GM23338 (cell line): ENCODE results near the gene CZIB. TPM values are rescaled to one million over a fixed set of nuclear protein-coding genes. Genes with fewer than 3 reads are reported as not detected.

Experiments
- ATAC-seq: fragments of 200-7000 bp; cut with Tn5 transposase; 3 replicates; pipeline ENCODE4 v1.9.1; 2020
- DNase-seq: peaks from one replicate; pipeline ENCODE4 v3.0.0-alpha.2; 2015; ENCODE audit warnings: low spot score
- H2AFZ ChIP-seq: fragments of 200-600 bp; sonication (generic); 2 replicates; pipeline ENCODE4 v1.8.0; 2016; ENCODE audit warnings: antibody characterized with exemption, mild to moderate bottlenecking, moderate library complexity
- H3F3A ChIP-seq: fragments of 200-600 bp; sonication (generic); replicated peaks from 2 replicates; pipeline ENCODE4 v1.8.0; 2017; ENCODE audit warnings: antibody characterized with exemption, mixed run types, low read depth
- H3K27ac ChIP-seq: fragments of 200-600 bp; sonication (generic); 2 replicates; pipeline ENCODE4 v1.6.1; 2016; ENCODE audit warnings: low read depth
- H3K27me3 ChIP-seq: fragments of 200-600 bp; sonication (generic); 2 replicates; pipeline ENCODE4 v1.8.0; 2016; ENCODE audit warnings: mild to moderate bottlenecking, mixed run types, moderate library complexity; ENCODE audit not compliant: insufficient read depth
- H3K36me3 ChIP-seq: fragments of 200-600 bp; sonication (generic); 2 replicates; pipeline ENCODE4 v1.8.0; 2016; ENCODE audit warnings: mild to moderate bottlenecking; ENCODE audit not compliant: insufficient read depth
- H3K4me1 ChIP-seq: fragments of 200-600 bp; sonication (generic); 2 replicates; pipeline ENCODE4 v1.8.0; 2016; ENCODE audit warnings: mild to moderate bottlenecking, moderate library complexity; ENCODE audit not compliant: insufficient read depth
- H3K4me2 ChIP-seq: fragments of 200-600 bp; sonication (generic); 2 replicates; pipeline ENCODE4 v1.7.1; 2017; ENCODE audit warnings: mixed run types
- H3K4me3 ChIP-seq: fragments of 200-600 bp; sonication (generic); 2 replicates; pipeline ENCODE4 v1.6.1; 2016; ENCODE audit warnings: mixed run types
- H3K79me2 ChIP-seq: fragments of 200-600 bp; sonication (generic); replicated peaks from 2 replicates; pipeline ENCODE4 v1.8.0; 2017; ENCODE audit warnings: mild to moderate bottlenecking; ENCODE audit not compliant: insufficient read depth
- H3K9me2 ChIP-seq: fragments of 200-600 bp; sonication (generic); 2 replicates; pipeline ENCODE4 v1.8.0; 2017; ENCODE audit not compliant: insufficient read depth
- H4K20me1 ChIP-seq: fragments of 200-600 bp; sonication (generic); replicated peaks from 2 replicates; pipeline ENCODE4 v1.8.0; 2017; ENCODE audit warnings: mild to moderate bottlenecking; ENCODE audit not compliant: insufficient read depth
- H3K27ac Mint-ChIP-seq: 2 replicates; pipeline ENCODE4 v1.8.0; 2020; ENCODE audit warnings: inconsistent platforms, mild to moderate bottlenecking, moderate library complexity, mixed read lengths
- H3K27me3 Mint-ChIP-seq: 3 replicates; pipeline ENCODE4 v1.8.0; 2022; ENCODE audit warnings: low read depth, mild to moderate bottlenecking, moderate library complexity, mixed read lengths, inconsistent platforms; ENCODE audit not compliant: insufficient read depth, poor library complexity
- H3K36me3 Mint-ChIP-seq: 3 replicates; pipeline ENCODE4 v1.8.0; 2021; ENCODE audit warnings: low read depth, mild to moderate bottlenecking, inconsistent platforms, moderate library complexity, mixed read lengths
- H3K4me1 Mint-ChIP-seq: 3 replicates; pipeline ENCODE4 v1.8.0; 2020; ENCODE audit warnings: mild to moderate bottlenecking, inconsistent platforms, mixed read lengths
- H3K4me3 Mint-ChIP-seq: 3 replicates; pipeline ENCODE4 v1.8.0; 2021; ENCODE audit warnings: moderate library complexity, mild to moderate bottlenecking, inconsistent platforms, mixed read lengths
- H3K9me3 Mint-ChIP-seq: 3 replicates; pipeline ENCODE4 v1.8.0; 2020; ENCODE audit warnings: moderate library complexity, mild to moderate bottlenecking, inconsistent platforms, mixed read lengths
- EZH2phosphoT487 ChIP-seq: fragments of 200-600 bp; sonication (generic); IDR thresholded peaks from one replicate; pipeline ENCODE4 v1.8.1; 2018; ENCODE audit warnings: antibody characterized with exemption; ENCODE audit not compliant: unreplicated experiment
- NANOG ChIP-seq: IDR thresholded peaks from 2 replicates; pipeline ENCODE4 v1.6.1; 2016; ENCODE audit warnings: antibody characterized with exemption, borderline replicate concordance
- POLR2AphosphoS5 ChIP-seq: IDR thresholded peaks from 2 replicates; pipeline ENCODE4 v1.6.1; 2016; ENCODE audit warnings: antibody characterized with exemption, low read depth
- polyA plus RNA-seq: library from polyadenylated mRNA; unstranded; fragments of >200 nt; fragmentation: Nextera tagmentation; extraction: Ambion mirVana; gene quantifications from 2 replicates; pipeline ENCODE4 v1.2.1, GENCODE V29; 2016
- total RNA-seq: library from RNA; depleted of rRNA; stranded (reverse); fragments of >200 nt; shearing (Covaris generic); gene quantifications from 2 replicates; pipeline ENCODE4 v1.2.3, GENCODE V29; 2014
- TF ChIP-seq, protein P1 (sequence below): fragments of 250-450 bp; sonication (Bioruptor Pico); IDR thresholded peaks from 2 replicates; pipeline ENCODE4 v1.5.0; 2020; ENCODE audit warnings: mild to moderate bottlenecking, moderate library complexity
- TF ChIP-seq, protein P2 (sequence below): IDR thresholded peaks from one replicate; pipeline ENCODE4 v1.6.1; 2018; ENCODE audit warnings: antibody characterized with exemption; ENCODE audit not compliant: unreplicated experiment
- TF ChIP-seq, protein P3 (sequence below): IDR thresholded peaks from 2 replicates; pipeline ENCODE4 v1.6.1; 2016; ENCODE audit warnings: antibody characterized with exemption
- TF ChIP-seq, protein P4 (sequence below), 2 experiments: fragments of 200-600 bp in 1 of 2; sonication (generic) in 1 of 2; conservative IDR thresholded peaks; 2 replicates each; pipeline versions ENCODE4 v1.5.1 to v1.6.1; 2016 to 2017; ENCODE audit warnings: antibody characterized with exemption in 2 of 2, low read depth in 2 of 2, mild to moderate bottlenecking in 2 of 2, moderate library complexity in 1 of 2

CZIB gene
- total and polyA plus RNA-seq, 2 experiments from 2014 or later, result 59.8 to 84.1 TPM

DNA sequence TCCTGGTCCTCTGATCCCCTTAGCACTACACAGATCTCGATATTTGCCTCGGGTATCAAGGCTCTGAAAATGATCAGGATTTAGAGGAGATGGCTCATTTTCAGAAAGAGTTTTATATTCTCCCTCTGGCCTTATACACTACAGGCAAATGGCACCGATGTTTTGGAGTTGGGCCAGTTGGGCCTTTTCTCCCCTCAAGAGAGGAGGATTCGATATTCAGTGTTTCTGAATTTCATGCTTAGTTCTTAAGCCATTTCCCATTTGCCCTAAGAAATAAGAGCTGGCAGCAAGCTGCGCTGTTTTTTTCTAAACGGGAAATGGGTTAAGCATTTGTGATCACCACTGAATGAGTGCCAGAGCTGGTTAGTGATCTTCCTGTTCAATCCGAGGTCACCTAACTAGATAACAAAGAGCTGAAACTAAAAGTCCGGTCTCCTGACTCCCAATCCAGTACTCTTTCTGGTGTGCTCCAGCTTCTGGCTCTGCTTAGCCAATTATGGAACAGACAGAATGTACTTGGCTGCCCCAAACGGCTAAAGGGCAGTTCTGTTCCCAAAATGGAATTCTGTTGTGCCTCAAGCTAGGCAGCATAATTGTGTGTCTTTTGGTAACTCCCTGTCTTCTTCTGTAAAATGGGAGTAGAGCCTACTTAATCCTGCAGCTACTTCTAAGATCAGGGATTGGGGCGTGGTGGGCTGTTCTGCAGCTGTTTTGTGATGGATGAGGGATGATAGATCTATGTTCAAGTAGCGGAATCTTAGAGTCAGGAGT lies 25.0 kb downstream of the CZIB start:
- TF ChIP-seq, protein P1, sequence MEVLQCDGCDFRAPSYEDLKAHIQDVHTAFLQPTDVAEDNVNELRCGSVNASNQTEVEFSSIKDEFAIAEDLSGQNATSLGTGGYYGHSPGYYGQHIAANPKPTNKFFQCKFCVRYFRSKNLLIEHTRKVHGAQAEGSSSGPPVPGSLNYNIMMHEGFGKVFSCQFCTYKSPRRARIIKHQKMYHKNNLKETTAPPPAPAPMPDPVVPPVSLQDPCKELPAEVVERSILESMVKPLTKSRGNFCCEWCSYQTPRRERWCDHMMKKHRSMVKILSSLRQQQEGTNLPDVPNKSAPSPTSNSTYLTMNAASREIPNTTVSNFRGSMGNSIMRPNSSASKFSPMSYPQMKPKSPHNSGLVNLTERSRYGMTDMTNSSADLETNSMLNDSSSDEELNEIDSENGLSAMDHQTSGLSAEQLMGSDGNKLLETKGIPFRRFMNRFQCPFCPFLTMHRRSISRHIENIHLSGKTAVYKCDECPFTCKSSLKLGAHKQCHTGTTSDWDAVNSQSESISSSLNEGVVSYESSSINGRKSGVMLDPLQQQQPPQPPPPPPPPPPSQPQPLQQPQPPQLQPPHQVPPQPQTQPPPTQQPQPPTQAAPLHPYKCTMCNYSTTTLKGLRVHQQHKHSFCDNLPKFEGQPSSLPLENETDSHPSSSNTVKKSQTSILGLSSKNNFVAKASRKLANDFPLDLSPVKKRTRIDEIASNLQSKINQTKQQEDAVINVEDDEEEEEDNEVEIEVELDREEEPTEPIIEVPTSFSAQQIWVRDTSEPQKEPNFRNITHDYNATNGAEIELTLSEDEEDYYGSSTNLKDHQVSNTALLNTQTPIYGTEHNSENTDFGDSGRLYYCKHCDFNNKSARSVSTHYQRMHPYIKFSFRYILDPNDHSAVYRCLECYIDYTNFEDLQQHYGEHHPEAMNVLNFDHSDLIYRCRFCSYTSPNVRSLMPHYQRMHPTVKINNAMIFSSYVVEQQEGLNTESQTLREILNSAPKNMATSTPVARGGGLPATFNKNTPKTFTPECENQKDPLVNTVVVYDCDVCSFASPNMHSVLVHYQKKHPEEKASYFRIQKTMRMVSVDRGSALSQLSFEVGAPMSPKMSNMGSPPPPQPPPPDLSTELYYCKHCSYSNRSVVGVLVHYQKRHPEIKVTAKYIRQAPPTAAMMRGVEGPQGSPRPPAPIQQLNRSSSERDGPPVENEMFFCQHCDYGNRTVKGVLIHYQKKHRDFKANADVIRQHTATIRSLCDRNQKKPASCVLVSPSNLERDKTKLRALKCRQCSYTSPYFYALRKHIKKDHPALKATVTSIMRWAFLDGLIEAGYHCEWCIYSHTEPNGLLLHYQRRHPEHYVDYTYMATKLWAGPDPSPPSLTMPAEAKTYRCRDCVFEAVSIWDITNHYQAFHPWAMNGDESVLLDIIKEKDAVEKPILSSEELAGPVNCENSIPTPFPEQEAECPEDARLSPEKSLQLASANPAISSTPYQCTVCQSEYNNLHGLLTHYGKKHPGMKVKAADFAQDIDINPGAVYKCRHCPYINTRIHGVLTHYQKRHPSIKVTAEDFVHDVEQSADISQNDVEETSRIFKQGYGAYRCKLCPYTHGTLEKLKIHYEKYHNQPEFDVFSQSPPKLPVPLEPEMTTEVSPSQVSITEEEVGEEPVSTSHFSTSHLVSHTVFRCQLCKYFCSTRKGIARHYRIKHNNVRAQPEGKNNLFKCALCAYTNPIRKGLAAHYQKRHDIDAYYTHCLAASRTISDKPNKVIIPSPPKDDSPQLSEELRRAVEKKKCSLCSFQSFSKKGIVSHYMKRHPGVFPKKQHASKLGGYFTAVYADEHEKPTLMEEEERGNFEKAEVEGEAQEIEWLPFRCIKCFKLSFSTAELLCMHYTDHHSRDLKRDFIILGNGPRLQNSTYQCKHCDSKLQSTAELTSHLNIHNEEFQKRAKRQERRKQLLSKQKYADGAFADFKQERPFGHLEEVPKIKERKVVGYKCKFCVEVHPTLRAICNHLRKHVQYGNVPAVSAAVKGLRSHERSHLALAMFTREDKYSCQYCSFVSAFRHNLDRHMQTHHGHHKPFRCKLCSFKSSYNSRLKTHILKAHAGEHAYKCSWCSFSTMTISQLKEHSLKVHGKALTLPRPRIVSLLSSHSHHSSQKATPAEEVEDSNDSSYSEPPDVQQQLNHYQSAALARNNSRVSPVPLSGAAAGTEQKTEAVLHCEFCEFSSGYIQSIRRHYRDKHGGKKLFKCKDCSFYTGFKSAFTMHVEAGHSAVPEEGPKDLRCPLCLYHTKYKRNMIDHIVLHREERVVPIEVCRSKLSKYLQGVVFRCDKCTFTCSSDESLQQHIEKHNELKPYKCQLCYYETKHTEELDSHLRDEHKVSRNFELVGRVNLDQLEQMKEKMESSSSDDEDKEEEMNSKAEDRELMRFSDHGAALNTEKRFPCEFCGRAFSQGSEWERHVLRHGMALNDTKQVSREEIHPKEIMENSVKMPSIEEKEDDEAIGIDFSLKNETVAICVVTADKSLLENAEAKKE (CRISPR knock-in tag), result no peak
- TF ChIP-seq POLR2AphosphoS5 (no peak), NANOG (no peak), EZH2phosphoT487 (no peak)
- TF ChIP-seq, protein P2, sequence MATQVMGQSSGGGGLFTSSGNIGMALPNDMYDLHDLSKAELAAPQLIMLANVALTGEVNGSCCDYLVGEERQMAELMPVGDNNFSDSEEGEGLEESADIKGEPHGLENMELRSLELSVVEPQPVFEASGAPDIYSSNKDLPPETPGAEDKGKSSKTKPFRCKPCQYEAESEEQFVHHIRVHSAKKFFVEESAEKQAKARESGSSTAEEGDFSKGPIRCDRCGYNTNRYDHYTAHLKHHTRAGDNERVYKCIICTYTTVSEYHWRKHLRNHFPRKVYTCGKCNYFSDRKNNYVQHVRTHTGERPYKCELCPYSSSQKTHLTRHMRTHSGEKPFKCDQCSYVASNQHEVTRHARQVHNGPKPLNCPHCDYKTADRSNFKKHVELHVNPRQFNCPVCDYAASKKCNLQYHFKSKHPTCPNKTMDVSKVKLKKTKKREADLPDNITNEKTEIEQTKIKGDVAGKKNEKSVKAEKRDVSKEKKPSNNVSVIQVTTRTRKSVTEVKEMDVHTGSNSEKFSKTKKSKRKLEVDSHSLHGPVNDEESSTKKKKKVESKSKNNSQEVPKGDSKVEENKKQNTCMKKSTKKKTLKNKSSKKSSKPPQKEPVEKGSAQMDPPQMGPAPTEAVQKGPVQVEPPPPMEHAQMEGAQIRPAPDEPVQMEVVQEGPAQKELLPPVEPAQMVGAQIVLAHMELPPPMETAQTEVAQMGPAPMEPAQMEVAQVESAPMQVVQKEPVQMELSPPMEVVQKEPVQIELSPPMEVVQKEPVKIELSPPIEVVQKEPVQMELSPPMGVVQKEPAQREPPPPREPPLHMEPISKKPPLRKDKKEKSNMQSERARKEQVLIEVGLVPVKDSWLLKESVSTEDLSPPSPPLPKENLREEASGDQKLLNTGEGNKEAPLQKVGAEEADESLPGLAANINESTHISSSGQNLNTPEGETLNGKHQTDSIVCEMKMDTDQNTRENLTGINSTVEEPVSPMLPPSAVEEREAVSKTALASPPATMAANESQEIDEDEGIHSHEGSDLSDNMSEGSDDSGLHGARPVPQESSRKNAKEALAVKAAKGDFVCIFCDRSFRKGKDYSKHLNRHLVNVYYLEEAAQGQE, result no peak
- TF ChIP-seq, protein P3, sequence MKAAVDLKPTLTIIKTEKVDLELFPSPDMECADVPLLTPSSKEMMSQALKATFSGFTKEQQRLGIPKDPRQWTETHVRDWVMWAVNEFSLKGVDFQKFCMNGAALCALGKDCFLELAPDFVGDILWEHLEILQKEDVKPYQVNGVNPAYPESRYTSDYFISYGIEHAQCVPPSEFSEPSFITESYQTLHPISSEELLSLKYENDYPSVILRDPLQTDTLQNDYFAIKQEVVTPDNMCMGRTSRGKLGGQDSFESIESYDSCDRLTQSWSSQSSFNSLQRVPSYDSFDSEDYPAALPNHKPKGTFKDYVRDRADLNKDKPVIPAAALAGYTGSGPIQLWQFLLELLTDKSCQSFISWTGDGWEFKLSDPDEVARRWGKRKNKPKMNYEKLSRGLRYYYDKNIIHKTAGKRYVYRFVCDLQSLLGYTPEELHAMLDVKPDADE, result no peak
- TF ChIP-seq, protein P4, sequence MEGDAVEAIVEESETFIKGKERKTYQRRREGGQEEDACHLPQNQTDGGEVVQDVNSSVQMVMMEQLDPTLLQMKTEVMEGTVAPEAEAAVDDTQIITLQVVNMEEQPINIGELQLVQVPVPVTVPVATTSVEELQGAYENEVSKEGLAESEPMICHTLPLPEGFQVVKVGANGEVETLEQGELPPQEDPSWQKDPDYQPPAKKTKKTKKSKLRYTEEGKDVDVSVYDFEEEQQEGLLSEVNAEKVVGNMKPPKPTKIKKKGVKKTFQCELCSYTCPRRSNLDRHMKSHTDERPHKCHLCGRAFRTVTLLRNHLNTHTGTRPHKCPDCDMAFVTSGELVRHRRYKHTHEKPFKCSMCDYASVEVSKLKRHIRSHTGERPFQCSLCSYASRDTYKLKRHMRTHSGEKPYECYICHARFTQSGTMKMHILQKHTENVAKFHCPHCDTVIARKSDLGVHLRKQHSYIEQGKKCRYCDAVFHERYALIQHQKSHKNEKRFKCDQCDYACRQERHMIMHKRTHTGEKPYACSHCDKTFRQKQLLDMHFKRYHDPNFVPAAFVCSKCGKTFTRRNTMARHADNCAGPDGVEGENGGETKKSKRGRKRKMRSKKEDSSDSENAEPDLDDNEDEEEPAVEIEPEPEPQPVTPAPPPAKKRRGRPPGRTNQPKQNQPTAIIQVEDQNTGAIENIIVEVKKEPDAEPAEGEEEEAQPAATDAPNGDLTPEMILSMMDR (conservative IDR thresholded peaks at IDR 0.05; ENCODE audit: low read depth in 2 of 2), result no peak
- Mint-ChIP-seq H3K27ac (no peak overlapping the region), H3K9me3 (no peaks in the 10 kb centered on the region; the same call in 1 of the 3 replicates), H3K4me1 (peaks cover 23% of the 10 kb centered on the region), H3K4me3 (peak overlapping the region; percentile 97; the same call in 1 of the 3 replicates), H3K27me3 (peaks cover 17% of the 10 kb centered on the region), H3K36me3 (peaks cover 3% of the 10 kb centered on the region; the same call in 1 of the 3 replicates)
- Histone ChIP-seq H3K27me3 (peaks cover 4% of the 10 kb centered on the region; the same call in 1 of the 2 replicates), H3K79me2 (peaks cover 8% of the 10 kb centered on the region), H3K4me3 (peak overlapping the region; percentile 94; the same call in 1 of the 2 replicates), H3K4me1 (peaks cover 11% of the 10 kb centered on the region), H3K4me2 (peak overlapping the region; percentile 54), H3K9me2 (no peaks in the 10 kb centered on the region), H3K27ac (no peak overlapping the region), H4K20me1 (no peaks in the 10 kb centered on the region), H2AFZ (peak overlapping the region; percentile 35), H3K36me3 (no peaks in the 10 kb centered on the region), H3F3A (no peaks in the 10 kb centered on the region)
- ATAC-seq, result no peak
- DNase-seq, result no peak
